Left ventricle myocardium inferior (tissue), 1 donor: ENCODE results near the gene PALB2. TPM values are rescaled to one million over a fixed set of nuclear protein-coding genes. Genes with fewer than 3 reads are reported as not detected.

Experiments
- DNase-seq: peaks from one replicate; pipeline ENCODE4 v3.0.0-alpha.2; 2020
- H3K27ac ChIP-seq: fragments of 200-600 bp; replicated peaks from 2 replicates; pipeline ENCODE4 v1.8.0; 2021
- H3K27me3 ChIP-seq: fragments of 200-600 bp; 2 replicates; pipeline ENCODE4 v1.8.0; 2021; ENCODE audit warnings: low read depth
- H3K36me3 ChIP-seq: fragments of 200-600 bp; 2 replicates; pipeline ENCODE4 v1.8.0; 2021
- H3K4me1 ChIP-seq: fragments of 200-600 bp; 2 replicates; pipeline ENCODE4 v1.8.0; 2021
- H3K4me3 ChIP-seq: fragments of 200-600 bp; 2 replicates; pipeline ENCODE4 v1.8.0; 2021; ENCODE audit warnings: mild to moderate bottlenecking, moderate library complexity
- H3K9me3 ChIP-seq: fragments of 200-600 bp; replicated peaks from 2 replicates; pipeline ENCODE4 v1.8.0; 2021
- intact Hi-C: fragments of 100-400 bp; cut with micrococcal nuclease; formaldehyde crosslinking; loops from one replicate; pipeline ENCODE4 v1.11.0; 2022
- total RNA-seq: library from RNA; stranded (reverse); fragmentation: NEBNext Ultra II Directional; extraction: Animal tissue kit (Norgen Biotek cat#: 25700); gene quantifications from one replicate; pipeline ENCODE4 v1.2.1, GENCODE V29; 2021
- TF ChIP-seq, protein P1 (sequence below): fragments of 200-600 bp; IDR thresholded peaks from 2 replicates; pipeline ENCODE4 v1.8.0; 2021; ENCODE audit warnings: antibody characterized with exemption, mild to moderate bottlenecking, borderline replicate concordance
- donor health status: DM: no; HTN: yes; CAD: no; lungs with severe emphysema.

Gene PALB2
- total RNA-seq, 1 donor from 2014 or later, result 4.2 TPM

DNA sequence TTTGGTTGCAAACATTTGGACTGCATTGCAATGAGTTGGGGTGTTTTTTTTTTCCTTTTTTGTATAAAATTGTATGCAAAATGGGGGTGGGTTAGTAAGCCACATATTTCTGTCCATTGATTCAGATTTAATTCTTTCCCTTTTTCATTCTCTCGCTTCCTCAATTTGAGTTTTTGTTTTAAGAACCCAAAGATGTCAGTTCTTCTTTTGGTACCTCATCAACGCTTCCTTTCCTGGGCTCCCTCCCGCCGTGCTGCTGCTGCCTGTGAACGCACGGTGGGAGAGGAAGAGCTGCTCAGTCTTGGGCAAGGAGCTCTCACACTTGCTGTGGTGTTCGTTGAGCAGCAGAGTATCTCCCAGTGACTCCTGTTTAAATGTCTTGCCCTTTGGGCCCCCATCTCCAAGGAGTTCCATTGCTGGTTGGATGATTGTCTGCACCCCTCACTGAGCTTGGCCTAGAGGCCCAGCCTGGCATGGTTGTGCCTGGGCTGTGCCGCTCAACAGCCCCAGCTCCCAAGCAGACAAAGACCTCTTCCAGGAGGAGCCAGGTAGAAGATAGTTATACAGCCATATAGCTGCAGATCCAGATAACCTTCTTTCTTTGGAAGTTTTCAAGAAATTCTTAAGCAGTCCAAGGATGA is 70.0 kb downstream of the PALB2 start:
- Histone ChIP-seq H3K4me3 (no peak overlapping the region), H3K4me1 (no peaks in the 10 kb centered on the region), H3K36me3 (peaks cover 99% of the 10 kb centered on the region), H3K9me3 (no peaks in the 10 kb centered on the region), H3K27ac (no peak overlapping the region), H3K27me3 (no peaks in the 10 kb centered on the region)
- intact Hi-C loops, result no loop called here
- no peak for DNase-seq
- TF ChIP-seq, protein P1, sequence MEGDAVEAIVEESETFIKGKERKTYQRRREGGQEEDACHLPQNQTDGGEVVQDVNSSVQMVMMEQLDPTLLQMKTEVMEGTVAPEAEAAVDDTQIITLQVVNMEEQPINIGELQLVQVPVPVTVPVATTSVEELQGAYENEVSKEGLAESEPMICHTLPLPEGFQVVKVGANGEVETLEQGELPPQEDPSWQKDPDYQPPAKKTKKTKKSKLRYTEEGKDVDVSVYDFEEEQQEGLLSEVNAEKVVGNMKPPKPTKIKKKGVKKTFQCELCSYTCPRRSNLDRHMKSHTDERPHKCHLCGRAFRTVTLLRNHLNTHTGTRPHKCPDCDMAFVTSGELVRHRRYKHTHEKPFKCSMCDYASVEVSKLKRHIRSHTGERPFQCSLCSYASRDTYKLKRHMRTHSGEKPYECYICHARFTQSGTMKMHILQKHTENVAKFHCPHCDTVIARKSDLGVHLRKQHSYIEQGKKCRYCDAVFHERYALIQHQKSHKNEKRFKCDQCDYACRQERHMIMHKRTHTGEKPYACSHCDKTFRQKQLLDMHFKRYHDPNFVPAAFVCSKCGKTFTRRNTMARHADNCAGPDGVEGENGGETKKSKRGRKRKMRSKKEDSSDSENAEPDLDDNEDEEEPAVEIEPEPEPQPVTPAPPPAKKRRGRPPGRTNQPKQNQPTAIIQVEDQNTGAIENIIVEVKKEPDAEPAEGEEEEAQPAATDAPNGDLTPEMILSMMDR, result no peak

DNA sequence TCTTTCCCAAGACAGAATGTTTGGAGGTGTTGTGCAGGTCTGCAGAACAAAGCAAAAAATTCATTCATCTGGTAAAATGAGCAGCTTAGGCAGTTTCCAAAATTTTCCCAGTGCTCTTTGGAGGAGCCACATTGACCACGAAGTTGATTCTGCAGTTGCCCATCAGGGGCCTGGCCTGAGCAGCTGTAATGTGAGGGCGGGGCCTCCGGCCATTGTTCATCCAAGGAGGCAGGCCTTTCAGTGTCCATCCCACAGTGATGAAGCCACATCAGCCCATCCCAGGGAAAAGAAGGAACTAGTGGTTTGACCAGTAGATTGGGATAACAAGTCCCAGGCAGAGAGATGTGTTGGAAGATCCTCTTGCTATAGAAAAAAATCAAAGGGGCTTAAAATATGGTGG is 73.5 kb downstream of the PALB2 start:
- Histone ChIP-seq H3K27me3 (no peaks in the 10 kb centered on the region), H3K4me1 (peaks cover 29% of the 10 kb centered on the region), H3K4me3 (no peak overlapping the region), H3K36me3 (peaks cover 99% of the 10 kb centered on the region), H3K27ac (no peak overlapping the region), H3K9me3 (no peaks in the 10 kb centered on the region)
- TF ChIP-seq, protein P1, result no peak
- no peak for DNase-seq
- intact Hi-C loops, result no loop called here

DNA sequence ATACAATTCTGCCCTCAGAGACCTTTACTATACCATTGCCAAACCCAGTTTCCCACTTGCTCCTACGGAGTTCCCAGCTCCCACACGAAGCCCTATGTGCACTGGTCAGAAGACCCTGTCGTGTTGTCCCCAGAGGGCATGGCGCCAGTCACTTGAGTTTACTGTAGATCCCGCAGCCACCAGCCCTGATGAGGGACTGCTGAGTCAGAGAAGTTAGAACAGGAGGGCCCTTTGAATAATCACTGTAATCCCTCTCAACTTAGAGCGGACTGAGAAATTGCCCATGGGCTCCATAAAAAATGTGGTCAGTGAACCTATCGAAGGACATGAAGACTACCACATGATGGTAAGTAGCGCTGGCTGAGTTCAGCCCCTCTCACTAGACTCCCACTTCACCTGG is 74.4 kb downstream of the PALB2 start:
- no peaks in the 10 kb centered on the region for H3K9me3 ChIP-seq
- H3K4me1 ChIP-seq, result peaks cover 29% of the 10 kb centered on the region
- H3K36me3 ChIP-seq, result peaks cover 99% of the 10 kb centered on the region
- intact Hi-C loops, result no loop called here
- no peak overlapping the region for H3K27ac ChIP-seq
- H3K27me3 ChIP-seq, result no peaks in the 10 kb centered on the region
- H3K4me3 ChIP-seq, result no peak overlapping the region
- TF ChIP-seq, protein P1, result no peak
- DNase-seq, result no peak

DNA sequence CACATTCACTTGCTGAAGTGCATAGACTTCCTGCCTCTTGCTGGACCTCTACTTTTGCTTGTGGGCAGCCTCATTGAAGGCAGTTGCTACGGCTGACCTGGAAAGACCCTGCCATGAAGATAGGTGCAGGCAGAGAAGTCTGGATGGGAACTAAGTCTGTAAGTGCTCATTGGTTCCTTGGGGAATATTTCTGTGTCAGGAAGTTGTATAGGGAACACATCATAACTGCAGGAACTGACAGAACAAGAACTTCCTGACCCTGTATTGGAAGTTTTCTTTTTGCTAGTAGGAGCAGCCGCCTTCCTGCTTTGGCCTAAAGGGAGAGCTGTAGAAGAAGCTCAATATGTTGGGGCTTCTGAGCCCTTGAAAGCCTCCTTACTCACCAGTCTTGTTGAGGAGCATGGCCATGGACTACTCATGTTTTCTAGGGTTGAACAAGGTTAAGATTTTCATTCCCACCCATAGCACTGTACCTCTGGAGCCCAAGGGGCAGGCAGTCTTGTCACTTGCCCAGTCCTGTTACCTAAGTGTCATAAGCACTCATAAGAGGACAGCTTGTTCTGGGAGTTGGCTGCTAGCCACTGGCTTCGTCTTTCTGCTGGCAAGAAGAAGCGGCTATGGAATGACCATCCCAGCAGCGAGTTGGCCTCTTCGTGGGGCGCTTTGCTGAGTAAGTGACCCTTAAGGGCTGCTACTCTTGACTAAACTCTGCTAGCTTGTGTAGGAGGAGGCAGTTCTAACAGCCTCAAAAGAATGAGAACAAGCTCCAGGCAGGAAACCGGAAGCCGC is 76.3 kb downstream of the PALB2 start:
- Histone ChIP-seq H3K27ac (peak overlapping the region; percentile 87), H3K36me3 (peaks cover 99% of the 10 kb centered on the region), H3K4me3 (no peak overlapping the region), H3K9me3 (no peaks in the 10 kb centered on the region), H3K4me1 (peaks cover 48% of the 10 kb centered on the region), H3K27me3 (no peaks in the 10 kb centered on the region)
- intact Hi-C loops, result no loop called here
- peak; percentile 62 for DNase-seq
- TF ChIP-seq, protein P1, result no peak

DNA sequence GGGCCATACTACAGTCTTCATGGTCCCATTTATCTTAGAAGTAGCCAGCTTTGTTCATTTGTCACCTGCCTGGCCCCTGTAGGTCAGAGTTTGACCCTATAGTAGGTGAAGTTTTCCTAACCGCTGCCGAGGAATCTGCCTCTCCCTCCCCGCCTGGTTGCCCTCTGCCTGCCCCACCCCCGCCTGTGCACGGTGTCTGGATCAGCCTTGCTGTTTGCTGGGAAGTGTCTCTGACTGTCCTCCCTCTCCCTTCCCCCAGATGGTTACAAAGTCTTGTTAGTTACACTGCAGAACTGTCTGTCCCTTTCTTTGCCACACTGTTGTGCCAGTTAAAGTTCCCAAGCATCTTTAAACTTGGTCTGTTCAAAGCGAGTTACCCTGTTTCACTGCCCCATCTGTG is 77.9 kb downstream of the PALB2 start:
- intact Hi-C loops, result no loop called here
- peaks cover 63% of the 10 kb centered on the region for H3K4me1 ChIP-seq
- TF ChIP-seq, protein P1, result no peak

More for the DNA sequence above, 77.9 kb downstream of the PALB2 start:
- Histone ChIP-seq H3K9me3 (no peaks in the 10 kb centered on the region), H3K27ac (no peak overlapping the region), H3K27me3 (no peaks in the 10 kb centered on the region), H3K4me3 (no peak overlapping the region), H3K36me3 (peaks cover 91% of the 10 kb centered on the region)
- no peak for DNase-seq
